Gastrocnemius medialis (tissue), 4 donors: Measurements from ENCODE around the gene FOS.

Experiments
- CTCF ChIP-seq, 5 experiments: fragments of 450-650 bp in 3 of 5; fragments of 200-600 bp in 2 of 5; sonication (generic) in 2 of 5; IDR thresholded peaks in 4 of 5; conservative IDR thresholded peaks in 1 of 5; 1 replicate in 4 of 5; 2 replicates in 1 of 5; pipeline ENCODE4 v1.5.1; 2016 to 2019; ENCODE audit warnings: antibody characterized with exemption in 5 of 5, mild to moderate bottlenecking in 3 of 5, moderate library complexity in 3 of 5
- POLR2A ChIP-seq, 2 donors: fragments of 450-650 bp; IDR thresholded peaks; one replicate each; pipeline ENCODE4 v1.6.1; 2017; ENCODE audit warnings: antibody characterized with exemption in 2 of 2, mild to moderate bottlenecking in 2 of 2, moderate library complexity in 2 of 2

- TF ChIP-seq CTCF (IDR thresholded peaks at IDR 0.05 in 4 of 5, conservative IDR thresholded peaks at IDR 0.05 in 1 of 5) = no peak
- no peak for TF ChIP-seq POLR2A (IDR thresholded peaks at IDR 0.05)
Observed at GRCh38 chr14:75277815-75278421, 710 bp upstream of the FOS start.
